ENCODE data around the gene COG5. TPM values are rescaled to one million over a fixed set of nuclear protein-coding genes. Genes with fewer than 3 reads are reported as not detected.

COG5 gene
- total and polyA plus RNA-seq, 9 of the 15 experiments (the other 6 are each of a cell fraction or from before 2014, with no cell fraction given) = 15.3 to 75.1 (median 56.4) TPM

DNA sequence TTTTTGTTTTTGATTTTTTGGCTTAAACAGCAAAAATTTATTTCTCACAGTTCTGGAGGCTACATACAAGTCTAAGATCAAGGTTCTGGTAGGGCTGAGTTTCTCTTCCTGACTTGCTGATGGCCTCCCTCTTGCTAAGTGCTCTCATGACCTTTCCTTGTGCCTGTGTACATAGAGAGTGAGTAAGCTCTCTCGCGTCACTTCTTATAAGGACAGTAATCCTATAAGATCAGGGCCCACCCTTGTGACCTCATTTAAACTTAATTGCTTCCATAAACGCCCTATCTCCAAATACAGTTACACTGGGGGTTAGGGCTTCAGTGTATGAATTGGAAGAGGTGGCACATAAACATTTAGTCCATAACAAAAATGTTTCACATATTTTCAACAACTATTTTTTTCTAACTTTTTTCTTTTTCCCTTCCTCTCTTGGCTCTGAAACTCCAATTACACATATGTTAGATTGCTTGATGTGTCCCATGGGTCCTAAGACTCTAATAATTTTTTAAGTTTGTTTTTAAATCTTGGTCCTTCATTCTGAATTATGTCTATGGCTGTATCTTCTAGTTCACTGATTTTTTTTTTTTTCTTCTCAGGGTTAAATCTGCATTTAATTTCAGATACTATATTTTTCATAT, 245.1 kb downstream of the COG5 start (continued):
- peak in 1 of 2 experiments; percentile 69; a peak in 2 of 4 replicates for TF ChIP-seq MAZ (CRISPR knock-in tag; conservative IDR thresholded peaks at IDR 0.05 in 1 of 2, IDR thresholded peaks at IDR 0.05 in 1 of 2)
- TF ChIP-seq ILK (tag; IDR thresholded peaks at IDR 0.05; ENCODE audit: borderline replicate concordance, low read depth) = peak; percentile 79; the same call in 1 of the 2 replicates
- peak; percentile 90 for TF ChIP-seq IFI16 (CRISPR knock-in tag; IDR thresholded peaks at IDR 0.05)
- TF ChIP-seq ZBTB5 (IDR thresholded peaks at IDR 0.05) = no peak
- TF ChIP-seq MTA3 (IDR thresholded peaks at IDR 0.05; ENCODE audit: borderline replicate concordance) = peak; percentile 77
- no peak for TF ChIP-seq ESRRB (CRISPR knock-in tag; IDR thresholded peaks at IDR 0.05; ENCODE audit: borderline replicate concordance)
- no peak for TF ChIP-seq ERF (CRISPR knock-in tag; IDR thresholded peaks at IDR 0.05)
- TF ChIP-seq SMAD2 (IDR thresholded peaks at IDR 0.05; ENCODE audit: low read depth, low read length) = no peak
- TF ChIP-seq ATF6 (CRISPR knock-in tag; IDR thresholded peaks at IDR 0.05) = no peak
- no peak for TF ChIP-seq CREB3L1 (IDR thresholded peaks at IDR 0.05; ENCODE audit: borderline replicate concordance, low read depth)
- TF ChIP-seq CCAR2 (IDR thresholded peaks at IDR 0.05; ENCODE audit: low read depth, low read length) = no peak
- no peak for TF ChIP-seq KLF10 (CRISPR knock-in tag; IDR thresholded peaks at IDR 0.05)
- TF ChIP-seq TCF7 (IDR thresholded peaks at IDR 0.05; ENCODE audit: borderline replicate concordance) = no peak
- peak; percentile 93 for TF ChIP-seq ZNF766 (CRISPR knock-in tag; conservative IDR thresholded peaks at IDR 0.05)
- no peak for TF ChIP-seq NR3C1 (CRISPR knock-in tag; IDR thresholded peaks at IDR 0.05)
- peak; percentile 98 for TF ChIP-seq FOXJ2 (tag; IDR thresholded peaks at IDR 0.05)
- TF ChIP-seq SMARCC2 (IDR thresholded peaks at IDR 0.05; ENCODE audit: low read depth) = peak; percentile 82
- TF ChIP-seq, protein P1, sequence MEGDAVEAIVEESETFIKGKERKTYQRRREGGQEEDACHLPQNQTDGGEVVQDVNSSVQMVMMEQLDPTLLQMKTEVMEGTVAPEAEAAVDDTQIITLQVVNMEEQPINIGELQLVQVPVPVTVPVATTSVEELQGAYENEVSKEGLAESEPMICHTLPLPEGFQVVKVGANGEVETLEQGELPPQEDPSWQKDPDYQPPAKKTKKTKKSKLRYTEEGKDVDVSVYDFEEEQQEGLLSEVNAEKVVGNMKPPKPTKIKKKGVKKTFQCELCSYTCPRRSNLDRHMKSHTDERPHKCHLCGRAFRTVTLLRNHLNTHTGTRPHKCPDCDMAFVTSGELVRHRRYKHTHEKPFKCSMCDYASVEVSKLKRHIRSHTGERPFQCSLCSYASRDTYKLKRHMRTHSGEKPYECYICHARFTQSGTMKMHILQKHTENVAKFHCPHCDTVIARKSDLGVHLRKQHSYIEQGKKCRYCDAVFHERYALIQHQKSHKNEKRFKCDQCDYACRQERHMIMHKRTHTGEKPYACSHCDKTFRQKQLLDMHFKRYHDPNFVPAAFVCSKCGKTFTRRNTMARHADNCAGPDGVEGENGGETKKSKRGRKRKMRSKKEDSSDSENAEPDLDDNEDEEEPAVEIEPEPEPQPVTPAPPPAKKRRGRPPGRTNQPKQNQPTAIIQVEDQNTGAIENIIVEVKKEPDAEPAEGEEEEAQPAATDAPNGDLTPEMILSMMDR (IDR thresholded peaks at IDR 0.05 in 2 of 3, conservative IDR thresholded peaks at IDR 0.05 in 1 of 3; ENCODE audit: insufficient read depth in 2 of 3, low read depth in 1 of 3, low read length in 3 of 3) = no peak
- peak; percentile 87 for TF ChIP-seq MAFG (tag; conservative IDR thresholded peaks at IDR 0.05)
